ENCODE data around the gene RALY.

The RALY gene

DNA sequence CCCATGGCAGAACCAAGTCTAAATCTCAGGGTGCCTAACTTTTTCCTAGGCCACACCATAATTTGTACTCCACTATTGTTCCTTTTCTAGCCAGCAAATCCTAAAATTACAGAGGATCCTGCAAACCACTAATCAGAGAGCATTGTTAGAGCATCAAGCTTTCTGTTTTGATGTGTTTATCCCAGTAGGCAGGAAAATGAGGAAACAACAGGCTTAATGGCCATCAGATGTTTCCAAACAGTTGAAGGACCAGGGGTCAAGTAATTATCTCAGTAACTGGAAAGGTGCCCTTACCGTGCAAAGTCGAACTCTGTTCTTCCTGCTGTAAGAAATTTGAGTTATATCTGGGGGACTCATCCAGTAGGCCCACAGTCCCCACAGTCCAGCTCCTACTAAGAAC is 58.7 kb downstream of the RALY start:
- no peak for DNase-seq

DNA sequence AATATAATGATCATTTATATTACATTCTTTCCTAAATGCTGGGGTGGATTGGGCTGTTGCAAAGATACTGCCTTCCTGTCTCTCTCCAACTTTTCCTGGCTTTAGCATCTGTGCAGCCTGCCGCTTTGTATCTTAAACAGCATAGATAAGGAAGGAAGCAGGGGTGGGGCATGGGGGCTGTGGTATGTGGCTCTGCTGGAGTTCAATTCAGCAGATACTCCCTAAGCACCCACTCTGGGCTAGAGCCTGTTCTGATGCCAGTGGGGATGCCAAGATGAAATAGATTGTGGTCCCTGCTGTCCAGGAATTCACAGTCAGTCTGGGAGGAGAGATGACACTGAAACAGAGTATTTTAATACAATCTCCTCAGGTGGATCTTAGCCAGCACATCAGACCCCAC is 61.6 kb downstream of the RALY start:
- no peak for DNase-seq

DNA sequence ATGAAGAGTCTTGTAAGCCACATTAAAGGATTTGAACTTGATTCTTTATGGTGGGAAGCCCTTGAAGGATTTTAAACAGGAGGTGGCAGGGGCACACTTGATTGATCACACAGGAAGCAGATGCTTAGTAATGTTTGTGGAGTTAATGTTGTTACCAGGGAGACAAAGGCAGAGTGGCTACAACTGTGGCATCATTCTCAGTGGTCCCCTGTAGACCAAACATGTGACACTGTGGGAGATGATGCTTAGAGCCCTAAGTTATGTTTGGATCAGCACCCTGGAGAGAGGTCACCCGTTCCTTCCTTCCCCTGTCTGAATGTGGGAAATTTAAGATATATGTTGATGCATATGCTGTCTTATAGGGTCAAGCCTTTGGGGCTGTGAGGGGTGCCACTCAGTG is 65.1 kb downstream of the RALY start:
- DNase-seq, result no peak

DNA sequence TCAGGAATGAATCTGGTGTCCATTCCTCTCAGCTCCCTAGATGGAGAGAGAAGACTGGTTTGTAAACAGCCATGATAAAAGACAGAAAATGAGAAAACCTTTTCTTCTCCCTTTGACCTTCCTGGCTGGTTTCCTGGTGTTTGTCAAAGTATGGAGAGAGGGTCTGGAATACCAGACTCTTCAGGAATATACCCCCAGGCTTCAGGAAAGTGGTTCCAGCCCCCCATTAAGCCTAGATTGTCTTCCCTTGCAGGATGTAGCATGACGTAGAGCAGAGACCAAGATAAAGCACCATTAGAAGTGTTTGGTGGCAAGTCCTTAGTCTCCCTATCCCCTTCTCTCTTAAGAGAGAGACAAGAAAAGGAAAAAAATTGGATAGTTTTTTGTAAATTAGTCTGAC is 67.3 kb downstream of the RALY start:
- no peak for DNase-seq

DNA sequence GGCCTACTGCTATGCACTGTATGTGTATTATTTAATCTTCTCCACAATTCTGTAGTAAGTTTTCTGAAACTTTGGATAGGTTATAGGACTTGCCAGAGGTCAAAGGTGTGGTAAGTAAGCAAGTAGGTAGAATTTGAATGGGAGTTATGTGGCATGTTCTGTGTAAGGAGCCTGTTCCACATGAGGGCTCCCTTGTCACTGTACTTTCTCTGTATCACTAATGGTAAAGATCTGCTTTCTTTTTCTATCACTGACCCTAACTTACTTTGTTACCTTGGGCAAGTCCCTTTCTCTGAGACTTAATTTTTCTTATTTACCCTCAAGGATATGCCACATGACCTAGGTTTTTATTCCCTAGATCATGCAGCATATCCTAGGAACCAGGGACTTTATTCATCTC is 68.0 kb downstream of the RALY start:
- DNase-seq, result no peak

DNA sequence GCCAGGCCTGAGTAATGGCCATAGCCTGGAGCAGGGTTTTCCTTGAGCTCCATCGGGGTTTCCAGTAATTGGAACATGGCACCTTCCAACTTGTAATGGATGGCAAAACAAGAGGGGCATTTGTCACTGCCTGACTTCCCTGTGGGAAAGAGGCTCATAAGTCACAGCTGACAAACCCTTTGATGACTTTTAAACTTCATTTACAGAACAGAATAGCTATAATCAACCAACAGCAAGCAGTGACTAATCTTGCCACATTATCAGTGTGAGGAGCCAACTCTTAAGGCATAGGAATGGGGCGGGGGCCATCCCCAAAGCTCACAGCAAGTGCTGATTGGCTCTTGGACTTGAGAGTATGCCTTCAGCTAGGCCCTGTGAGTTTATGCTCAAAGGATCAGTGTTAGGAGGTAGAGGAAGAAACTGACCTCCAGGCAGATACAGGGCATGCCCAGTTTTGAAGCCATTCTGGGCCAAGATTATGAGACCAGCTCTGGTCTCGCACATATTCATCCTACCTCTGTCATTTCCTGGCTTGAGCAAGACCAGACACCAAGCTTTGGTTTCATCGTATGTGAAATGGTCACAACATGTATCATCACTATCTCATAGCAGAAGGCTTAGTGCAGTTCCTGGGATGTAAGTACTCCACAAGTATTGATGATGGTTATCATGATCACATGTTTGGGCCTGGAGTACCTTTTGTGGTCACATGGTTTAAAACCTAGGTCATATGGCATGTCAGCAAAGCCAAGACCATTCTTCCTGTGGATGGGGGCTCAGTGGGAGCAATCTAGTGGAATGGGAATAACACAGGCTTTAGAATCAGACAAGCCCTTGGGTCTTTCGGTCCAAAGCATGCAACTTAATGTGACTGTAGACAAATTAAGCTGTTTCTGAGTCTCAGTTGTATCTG is 69.1 kb downstream of the RALY start:
- no peak for DNase-seq

DNA sequence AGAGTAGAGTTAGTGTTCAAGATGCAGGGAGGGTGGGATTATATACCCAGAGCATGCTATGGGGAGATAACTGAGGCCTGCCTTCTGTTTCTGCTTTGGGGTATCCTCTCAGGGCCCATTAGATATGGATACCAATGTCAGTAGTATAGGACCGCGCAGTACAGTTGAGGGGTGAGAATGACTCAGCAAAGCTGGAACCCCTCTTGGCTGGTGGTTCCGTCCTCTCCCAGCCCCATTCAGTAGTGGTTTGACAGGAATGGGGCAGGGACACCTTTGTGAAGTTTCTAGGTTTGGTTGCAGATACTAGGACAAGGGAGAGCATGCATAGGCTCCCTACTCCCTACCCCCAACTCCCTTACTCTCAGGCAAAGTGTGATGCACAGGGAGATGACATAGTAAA is 70.6 kb downstream of the RALY start:
- no peak for DNase-seq

DNA sequence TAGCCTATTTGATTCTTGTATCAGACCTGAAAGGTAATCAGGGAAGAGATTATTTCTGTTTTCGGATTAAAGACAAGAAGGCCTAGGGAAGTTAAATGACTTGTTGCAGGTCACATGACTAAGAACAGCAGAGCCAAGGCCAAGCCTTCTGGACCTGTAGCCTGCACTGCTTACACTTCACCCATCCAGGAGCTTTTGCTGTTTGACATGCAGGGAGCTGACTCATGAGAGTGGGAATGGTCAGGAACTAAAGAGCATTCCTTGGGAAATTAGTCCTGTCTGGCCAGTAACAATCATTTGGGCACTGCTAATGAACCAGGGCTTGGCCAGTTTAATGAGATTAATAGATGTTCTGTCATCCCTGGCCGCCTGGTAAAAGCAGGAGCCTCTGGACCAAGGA is 71.5 kb downstream of the RALY start:
- no peak for DNase-seq

DNA sequence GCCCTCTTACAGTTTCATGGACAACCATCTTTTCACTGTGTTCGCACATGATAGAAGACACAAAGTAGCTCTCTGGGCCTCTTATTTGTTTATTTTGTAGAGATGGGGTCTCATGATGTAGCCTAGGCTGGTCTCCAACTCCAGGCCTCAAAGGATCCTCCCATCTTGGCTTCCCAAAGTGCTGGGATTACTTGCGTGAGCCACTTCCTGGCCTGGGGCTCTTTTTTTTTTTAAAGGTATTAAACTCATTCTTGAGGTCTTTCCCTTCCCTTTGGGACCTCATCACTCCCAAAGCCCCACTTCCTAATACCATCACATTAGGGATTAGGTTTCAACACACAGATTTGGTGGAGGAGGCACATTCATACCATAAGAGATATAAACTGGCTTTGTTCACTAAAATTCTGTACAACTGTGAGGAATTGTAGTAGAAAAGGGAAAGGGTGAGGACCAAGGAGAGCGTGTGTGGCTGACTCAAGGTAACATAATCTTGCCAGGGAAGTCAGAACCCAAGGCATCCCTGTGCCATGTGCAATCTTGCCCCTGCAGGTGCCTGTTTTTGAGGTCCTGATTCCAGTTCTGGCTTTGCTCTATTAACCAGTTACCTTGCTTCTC is 72.9 kb downstream of the RALY start:
- DNase-seq, result no peak

DNA sequence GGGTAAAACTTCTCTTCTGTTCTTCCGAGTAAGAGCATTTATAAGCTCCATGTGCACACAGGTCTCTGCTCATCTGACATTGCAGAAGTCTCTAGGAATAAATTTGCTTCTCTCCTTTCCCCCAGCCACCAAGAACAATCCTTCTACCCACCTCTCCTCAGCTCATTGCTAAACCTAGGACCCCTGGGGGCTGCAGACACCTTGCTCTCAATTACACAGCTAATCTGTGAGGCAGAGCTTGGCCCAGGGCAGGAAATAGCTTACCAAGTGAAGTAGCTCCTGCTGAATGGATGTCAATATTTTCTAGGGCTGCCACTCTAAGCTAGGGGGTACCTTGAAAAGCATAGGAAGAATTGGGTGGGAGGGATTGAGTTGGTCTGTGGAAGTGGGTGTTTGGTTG is 74.3 kb downstream of the RALY start:
- DNase-seq, result no peak

DNA sequence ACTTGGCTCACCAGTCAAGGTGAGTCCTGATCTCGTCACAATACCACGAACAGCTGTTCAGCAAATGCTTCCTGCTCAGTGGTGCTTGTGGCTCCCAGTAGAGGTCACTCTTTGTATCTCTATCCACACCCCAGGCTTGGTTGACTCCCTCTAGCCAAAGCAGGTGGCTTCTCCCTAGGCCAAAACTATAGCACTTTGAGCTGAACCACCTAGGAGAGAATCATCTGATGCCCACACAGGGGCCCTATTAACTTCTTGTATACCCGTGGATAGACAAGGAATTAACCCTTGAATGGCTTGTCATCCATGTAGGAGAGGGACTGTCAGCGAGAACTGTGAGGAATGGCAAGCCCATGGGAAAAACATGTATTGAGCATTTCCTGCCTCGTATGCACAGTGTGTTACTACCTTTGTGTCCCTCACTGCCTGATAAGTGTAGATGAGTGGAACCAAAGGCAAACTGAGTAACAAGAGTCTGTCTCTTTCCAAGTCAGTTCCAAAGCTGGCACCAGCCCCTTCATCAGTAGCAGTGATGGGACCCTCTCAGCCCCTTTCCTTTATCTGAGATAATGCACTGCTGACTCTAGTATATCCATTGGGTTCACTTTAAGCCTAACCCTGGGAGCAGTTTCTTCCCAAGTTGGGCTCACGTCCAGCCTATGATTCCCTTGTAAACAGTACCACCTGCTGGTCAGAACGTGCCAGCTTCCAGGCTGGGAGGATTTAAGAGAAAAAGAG is 75.8 kb downstream of the RALY start:
- peak; percentile 42 for DNase-seq

DNA sequence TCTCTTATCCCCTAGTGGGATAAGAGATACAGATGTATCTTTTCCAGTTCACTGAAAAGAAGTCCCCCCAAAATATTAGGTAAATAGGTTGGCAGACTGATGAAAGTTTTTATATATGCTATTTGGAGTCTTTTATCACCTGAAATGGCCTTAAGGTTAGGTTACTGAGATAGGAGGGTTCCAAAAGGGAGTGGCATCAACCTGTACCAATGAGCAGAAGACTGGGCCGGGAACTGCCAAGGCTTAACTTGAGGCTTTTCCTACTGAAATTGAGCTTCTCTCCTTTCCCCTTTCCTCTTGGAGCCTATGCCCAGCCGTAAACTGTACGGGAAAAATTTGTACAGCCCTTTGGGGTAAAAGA is 76.3 kb downstream of the RALY start:
- DNase-seq, result no peak

DNA sequence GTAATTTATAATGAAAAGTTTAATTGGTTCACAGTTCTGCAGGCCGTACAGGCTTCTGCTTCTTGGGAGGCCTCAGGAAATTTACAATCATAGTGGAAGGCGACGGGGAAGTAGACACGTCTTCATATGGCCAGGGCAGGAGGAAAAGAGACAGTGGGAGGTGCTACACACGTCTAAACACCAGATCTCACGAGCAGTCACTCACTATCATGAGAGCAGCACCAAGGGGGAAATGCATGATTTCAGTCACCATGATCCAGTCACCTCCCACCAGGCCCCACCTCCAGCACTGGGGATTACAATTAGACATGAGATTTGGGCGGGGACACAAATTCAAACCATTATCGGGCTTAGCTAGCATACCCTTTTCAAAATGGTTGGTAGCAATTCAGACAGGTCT is 77.1 kb downstream of the RALY start:
- DNase-seq, result no peak

DNA sequence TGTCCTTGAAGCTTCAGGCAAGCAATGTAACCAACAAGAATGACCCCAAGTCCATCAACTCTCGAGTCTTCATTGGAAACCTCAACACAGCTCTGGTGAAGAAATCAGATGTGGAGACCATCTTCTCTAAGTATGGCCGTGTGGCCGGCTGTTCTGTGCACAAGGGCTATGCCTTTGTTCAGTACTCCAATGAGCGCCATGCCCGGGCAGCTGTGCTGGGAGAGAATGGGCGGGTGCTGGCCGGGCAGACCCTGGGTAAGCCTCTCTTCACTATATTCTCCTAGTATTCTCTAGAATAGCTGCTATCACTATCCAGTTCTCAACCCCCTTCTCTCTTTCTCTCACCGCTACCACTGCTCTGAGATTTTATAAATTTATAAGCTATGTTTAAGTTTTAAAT is 78.4 kb downstream of the RALY start:
- no peak for DNase-seq

DNA sequence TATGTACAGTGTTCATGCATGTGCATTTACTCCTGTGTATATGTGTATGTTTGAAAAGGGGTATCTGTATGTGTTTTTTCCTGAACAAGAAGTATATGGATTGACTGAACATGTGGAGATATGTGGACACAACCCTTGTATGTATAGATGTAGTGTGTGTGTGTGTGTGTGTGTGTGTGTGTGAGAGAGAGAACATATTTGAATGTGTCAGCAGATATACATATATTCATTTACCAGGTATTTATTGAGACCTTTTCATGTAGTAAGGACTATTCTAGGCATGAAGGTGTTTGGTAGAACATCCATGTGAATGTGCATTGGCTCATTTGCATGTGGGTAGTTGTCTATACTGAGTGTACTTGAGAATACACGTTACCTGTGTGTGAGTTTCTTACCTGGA is 79.1 kb downstream of the RALY start:
- no peak for DNase-seq

DNA sequence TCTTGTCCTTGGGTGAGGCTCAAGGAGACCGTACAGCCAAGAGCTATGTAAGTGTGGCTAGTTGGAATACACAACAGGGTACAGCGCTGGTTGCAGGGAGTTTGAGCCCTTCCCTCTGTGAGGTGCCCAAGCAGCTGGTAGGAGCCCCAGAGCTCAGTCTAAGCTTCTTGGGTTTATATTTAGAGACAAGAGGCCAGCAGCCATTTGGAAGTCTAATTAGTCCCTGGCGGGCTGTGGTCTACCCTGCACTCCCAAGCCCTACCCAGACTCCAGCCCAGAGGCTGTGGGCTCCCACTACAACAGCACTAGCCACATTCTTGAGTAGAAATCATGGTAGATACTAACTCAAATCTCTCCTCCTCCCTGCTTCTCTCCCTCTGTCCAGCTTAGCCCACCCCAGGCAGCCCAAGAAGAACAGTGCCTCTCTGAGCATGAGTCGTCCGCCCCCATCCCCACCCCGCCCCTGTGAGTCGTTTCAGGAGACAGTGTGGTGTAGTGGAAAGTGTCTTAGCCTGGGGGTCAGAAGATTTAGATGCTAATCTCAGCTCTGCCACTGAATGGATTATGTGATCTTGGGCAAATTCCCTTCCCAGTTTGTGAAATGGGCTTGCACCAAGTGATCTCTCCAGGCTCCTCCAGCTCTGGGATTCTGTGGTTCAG is 80.5 kb downstream of the RALY start:
- peak; percentile 24 for DNase-seq

DNA sequence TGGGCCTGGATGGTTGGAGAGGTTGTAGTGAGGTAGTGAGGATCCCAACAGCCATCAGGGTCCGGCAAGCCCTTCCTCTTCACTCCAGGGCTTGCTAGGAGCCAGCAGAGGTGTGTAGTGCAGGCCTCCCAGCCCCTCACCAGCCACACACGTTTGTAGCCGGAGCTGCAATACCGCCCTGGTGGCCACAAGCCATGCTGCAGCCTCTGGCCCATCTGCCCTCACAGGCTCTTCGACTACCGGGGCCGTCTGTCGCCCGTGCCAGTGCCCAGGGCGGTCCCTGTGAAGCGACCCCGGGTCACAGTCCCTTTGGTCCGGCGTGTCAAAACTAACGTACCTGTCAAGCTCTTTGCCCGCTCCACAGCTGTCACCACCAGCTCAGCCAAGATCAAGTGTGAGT is 81.9 kb downstream of the RALY start:
- no peak for DNase-seq

DNA sequence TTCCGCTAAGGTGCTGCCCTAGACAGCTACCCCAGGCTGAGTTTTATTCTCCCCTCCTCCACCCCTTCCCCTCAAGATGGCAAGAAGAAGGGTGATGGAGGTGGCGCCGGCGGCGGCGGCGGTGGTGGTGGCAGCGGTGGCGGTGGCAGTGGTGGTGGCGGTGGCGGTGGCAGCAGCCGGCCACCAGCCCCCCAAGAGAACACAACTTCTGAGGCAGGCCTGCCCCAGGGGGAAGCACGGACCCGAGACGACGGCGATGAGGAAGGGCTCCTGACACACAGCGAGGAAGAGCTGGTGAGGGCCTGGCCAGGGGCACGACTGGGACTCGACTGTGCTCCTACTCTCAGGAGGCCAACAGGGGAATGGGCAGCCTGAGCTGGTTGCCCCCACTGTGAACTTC is 83.2 kb downstream of the RALY start:
- no peak for DNase-seq

DNA sequence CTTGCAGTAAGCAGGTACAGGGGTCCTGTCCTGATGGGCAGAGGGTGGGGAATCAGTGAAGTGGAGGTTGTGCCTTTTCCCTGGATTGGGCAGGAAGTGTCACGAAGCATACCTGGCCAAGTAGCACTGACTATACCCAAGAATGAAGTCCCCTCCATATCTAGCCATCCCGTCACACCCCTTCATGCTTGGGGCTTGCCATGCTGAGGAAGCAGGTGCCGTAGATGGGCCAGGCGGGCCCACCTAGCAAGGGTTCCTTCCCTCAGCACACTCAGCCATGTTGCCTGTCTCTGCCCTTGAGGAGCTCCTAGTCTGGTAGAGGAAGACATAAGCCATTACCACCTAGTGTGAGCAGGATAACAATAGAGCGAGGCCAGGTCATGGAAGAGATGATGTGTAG is 84.8 kb downstream of the RALY start:
- no peak for DNase-seq

DNA sequence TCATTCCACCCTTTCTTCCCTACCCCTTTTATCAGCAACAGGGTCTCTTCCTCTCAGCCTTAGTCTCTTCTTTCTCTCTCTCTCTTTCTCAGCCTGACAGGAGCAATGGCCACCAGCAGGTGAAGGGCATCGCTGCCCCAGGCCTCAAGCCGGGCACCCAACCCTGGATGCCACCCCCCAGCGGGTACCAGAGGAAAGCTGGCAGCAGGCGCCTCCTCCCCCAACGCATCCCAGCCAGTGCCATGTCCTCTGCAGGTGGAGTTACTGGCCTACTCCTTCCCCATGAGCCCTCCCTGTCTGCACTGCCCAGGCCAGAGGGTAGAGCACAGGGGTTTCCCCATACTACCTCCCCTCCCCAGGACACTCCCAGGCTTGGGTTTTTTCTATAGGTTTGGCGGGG is 86.1 kb downstream of the RALY start:
- DNase-seq, result no peak

DNA sequence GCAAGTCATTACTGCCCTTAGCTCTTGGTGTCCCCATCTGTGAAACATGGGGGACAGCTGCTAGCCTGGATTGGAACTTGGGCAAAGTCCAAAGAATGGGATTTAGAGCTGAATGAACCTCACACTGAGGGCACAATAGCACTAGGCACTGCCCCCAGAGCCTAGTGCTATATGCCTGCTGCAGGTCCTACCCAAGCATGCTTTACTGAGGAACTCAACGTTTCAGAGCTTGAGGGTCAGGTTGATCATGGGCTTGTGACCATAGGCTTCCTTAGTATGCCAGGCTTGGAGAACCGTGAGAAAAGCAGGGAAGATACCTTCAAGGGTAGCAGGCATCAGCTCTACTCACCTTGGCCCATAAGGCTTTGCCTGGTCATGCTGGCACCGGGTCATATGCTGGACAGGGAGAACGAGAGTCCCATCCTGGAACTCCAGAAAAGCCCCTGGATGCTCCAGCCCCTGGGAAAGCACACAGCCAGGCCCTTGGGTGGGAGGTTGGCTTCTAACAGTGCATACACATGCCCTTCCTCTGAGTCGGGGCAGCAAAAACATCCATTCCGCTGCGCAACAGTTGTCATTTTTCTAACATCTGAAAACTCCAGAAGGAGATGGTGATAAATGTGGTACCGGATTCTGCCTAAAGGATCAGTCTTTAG is 88.6 kb downstream of the RALY start:
- DNase-seq, result no peak

DNA sequence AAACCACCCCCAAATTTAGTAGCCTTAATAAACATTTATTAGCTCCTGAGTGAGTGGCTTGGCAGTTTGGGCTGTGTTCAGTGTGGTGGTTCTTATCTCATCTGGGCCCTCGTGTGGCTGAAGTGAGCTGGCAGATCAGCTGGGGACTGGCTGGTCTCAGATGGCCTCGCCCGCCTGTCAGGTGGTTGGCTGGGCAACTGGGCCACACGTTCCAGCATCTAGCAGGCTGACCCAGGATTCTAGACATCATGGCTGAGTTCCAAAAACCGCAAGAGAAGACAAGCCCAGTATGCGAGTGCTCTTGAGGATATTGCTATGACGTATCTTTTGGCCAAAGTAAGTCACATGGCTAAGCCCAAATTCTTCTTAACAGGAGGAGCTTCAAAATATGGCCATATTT is 89.4 kb downstream of the RALY start:
- no peak for DNase-seq

DNA sequence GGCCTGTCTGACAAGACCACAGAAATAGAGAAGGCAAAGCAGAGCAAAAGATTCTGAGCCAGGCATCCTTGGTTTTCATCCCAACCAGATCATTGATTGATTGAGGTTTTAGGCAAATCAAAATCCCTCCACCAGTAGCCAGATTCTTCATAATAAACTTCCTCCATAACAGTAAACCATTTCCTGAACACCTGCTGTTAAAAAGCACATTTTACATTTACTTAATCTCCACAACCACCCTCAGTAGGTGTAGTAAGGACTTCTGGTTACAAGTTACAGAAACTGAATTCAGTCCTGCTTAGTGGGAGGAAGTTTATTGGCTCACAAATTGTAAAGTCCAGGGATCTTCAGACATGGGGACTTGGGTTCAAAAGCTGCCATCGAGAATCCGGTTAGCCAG is 90.1 kb downstream of the RALY start:
- DNase-seq, result no peak

All from activated naive CD4-positive, alpha-beta T cell treated with anti-CD3 and anti-CD28 coated beads, Interleukin-2, amount 50 U/mL, for 16 hours (primary cell).